Choroid plexus epithelial cell (primary cell): Measurements from ENCODE around the gene NCOR2.

Experiments used
- DNase-seq: peaks from one replicate; pipeline ENCODE4 v3.0.0-alpha.2; 2010; ENCODE audit warnings: low read depth
- H3K4me3 ChIP-seq: 2 replicates; pipeline ENCODE4 v1.5.1; 2011; ENCODE audit warnings: low read depth, mild to moderate bottlenecking, control low read depth, low read length, moderate library complexity
- CTCF ChIP-seq: conservative IDR thresholded peaks from 2 replicates; pipeline ENCODE4 v1.5.1; 2011; ENCODE audit warnings: low read depth, mild to moderate bottlenecking, control low read depth, inconsistent platforms, low read length, moderate library complexity

The NCOR2 gene

GRCh38 chr12:124563401-124563800 lies 4.0 kb downstream of the NCOR2 start:
- no peak overlapping the region for H3K4me3 ChIP-seq
- no peak for TF ChIP-seq CTCF
- no peak for DNase-seq

DNA sequence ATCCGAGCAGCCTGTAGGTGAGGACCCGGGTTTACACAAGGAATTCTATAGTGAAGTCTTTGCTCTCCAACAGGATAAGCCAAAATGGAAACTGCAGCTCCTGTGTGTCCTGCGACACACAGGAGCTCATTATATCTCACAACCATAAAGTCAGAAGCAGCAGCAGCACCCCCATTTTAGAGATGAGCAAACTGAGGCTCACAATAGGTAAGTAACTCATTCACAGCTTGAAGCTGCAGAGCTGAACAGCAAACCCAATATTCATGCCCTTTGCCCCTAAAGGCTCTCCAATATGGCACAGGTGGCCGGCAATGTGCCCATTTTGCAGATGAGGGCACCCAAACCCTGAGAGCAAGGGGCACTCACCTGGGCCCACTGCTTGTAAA lies 4.6 kb downstream of the NCOR2 start:
- no peak for DNase-seq
- TF ChIP-seq CTCF, result no peak
- H3K4me3 ChIP-seq, result no peak overlapping the region

DNA sequence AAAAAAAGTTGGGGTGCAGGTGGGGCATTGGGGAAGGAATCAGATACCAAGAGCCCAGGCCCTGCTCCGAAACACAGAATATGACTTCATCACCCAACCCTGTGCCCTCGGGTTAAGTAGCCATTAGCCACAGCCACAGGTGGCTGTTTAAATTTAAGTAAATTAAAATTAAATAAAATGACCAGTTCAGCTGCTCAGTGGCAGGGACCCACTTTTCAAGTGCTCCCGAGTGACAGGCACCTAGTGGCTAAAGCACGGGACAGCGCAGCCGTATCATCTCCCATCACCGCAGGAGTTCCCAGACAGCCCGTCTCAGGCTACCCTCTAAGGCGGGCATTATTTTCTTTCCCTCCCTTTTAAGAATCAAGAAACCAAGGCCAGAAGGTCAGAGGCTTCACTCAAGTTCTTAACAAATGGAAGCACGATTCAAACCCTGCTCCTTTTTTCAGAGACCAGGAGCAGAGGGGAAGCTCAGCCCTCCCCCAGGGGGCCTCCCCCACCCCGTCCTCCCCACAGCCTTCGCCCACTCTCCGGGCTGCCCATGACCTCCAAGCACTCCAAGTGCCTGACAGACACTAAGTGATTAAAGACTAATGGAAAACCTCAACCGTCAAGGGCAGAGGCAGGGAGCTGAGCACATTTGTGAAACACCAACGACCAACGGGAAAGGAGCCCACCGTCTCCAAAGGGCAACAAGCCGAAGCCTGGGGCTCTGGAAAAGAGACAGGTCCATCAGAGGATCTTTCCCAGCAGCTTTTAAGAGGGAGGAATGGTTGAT lies 5.2 kb downstream of the NCOR2 start:
- H3K4me3 ChIP-seq, result no peak overlapping the region
- TF ChIP-seq CTCF, result no peak
- no peak for DNase-seq

DNA sequence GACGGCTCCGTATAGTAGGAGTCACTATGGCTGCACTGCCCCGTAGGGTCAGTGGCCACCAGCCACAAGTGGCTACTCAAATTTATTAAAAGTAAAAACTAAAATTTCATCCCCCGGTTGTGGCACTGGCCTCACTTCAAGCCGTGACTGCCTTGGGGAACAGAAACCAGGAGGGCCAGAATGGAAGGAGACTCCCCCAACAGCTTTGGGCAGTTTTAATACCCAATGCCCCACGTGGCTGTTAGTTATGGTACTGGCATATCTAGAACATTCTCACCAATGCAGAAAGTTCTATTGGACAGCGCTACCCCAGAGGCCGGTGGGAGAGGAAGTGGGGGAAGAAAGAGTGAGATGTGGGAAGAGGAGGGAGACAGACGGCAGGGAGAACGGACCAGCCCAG lies 6.2 kb downstream of the NCOR2 start:
- no peak for TF ChIP-seq CTCF
- no peak overlapping the region for H3K4me3 ChIP-seq
- no peak for DNase-seq

DNA sequence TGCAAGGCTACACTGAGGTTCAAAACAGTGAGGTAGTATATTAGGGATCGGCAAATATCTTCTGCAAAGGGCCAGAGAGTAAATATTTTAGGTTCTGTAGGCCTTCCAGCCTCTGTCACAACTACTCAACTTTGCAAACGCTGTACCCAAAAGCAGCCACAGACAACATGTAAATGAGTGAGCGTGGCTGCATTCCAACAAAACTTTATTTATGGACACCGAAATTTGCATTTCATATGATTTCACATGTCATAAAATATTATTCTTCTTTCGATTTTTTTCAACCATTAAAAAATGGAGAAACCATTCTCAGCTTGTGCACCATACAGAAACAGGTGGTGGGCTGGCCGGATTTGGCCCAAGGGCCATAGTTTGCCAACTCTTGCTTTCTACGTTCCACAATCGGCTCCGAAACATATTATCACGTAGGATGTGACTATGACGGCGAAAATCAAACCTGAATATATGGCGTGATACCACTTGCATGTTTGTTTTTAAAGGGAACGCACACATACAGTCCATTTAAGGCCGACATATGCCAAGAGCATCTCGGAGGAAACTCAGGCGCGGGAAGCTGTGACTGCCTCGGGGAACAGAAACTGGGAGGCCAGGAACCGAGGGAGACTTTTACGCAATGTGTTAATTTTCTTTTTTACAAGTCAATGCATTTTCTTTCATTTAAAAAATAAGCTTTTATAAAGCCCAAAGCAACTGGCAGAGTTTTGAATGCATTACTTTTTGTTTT lies 7.1 kb downstream of the NCOR2 start:
- no peak for TF ChIP-seq CTCF
- no peak overlapping the region for H3K4me3 ChIP-seq

GRCh38 chr12:124559182-124560017 lies 8.0 kb downstream of the NCOR2 start:
- no peak for TF ChIP-seq CTCF
- H3K4me3 ChIP-seq, result no peak overlapping the region
- DNase-seq, result no peak

More for the DNA sequence above, 7.1 kb downstream of the NCOR2 start:
- no peak for DNase-seq
